Measurements from ENCODE around the gene RASGRF2.

RASGRF2 gene

DNA sequence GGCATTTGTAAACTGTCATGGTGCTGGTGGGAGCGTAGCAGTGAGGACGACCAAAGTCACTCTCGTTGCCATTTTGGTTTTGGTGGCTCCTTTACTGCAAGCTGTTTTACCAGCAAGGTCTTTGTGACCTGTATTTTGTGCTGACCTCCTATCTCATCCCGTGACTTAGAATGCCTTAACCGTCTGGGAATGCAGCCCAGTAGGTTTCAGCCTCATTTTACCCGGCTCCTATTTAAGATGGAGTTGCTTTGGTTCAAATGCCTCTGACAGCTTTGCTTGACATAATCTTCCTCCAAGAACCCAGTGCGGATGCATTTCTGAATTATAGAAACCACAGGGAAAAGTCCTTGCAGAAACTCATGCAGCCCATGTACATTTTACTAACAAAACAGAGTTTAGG lies 3.9 kb upstream of the RASGRF2 start:
- no peak for DNase-seq

DNA sequence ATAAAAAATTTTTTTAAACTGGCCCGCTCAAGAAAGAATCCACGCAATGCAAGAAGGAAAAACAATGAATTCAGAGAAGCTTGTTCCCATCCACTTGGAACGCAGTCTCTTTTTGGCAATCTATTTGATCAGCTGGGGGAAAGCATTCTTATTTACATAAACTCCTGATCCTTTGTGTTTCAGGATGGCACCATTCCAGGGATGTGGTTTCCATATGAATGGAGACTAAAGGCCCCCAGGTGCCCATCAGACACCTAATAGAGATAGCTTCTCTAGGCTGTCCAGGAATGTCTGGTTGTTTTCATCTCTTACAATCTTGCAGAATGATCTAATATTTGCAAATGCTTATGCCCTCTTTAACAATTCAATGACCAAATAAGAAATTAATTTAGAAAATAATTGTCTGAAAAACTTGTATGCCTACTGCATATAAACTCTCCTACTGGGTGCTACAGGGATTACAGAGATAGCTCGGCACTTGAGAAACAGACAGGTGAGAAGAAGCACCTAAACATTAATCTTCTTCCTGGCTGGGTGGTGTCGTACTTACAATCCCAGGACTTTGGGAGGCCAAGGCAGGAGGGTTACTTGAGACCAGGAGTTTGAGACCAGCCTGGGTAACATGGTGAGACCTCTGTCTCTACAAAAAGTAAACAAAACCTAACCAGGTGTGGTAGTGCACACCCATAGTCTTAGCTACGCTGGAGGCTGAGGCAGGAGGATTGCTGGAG lies 3.0 kb upstream of the RASGRF2 start:
- no peak for DNase-seq

DNA sequence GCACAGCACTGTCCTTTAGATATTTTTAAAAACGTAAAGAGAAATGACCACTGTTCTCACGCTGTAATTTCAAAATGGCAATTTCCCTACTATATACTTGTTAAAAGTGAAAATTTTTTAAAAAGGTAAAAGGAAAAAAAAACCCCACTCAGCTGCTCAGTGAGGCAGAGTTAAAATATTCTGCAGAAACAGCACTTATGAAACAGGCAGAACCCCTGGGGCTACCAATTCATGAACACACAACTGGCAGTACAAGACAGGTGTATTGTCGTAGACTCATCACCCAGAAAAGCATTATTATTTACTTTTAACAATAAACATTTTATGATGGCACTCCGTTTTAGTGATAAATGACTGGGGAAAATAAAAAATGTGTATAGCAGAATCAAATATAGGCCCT lies 1.5 kb upstream of the RASGRF2 start:
- DNase-seq, result no peak

DNA sequence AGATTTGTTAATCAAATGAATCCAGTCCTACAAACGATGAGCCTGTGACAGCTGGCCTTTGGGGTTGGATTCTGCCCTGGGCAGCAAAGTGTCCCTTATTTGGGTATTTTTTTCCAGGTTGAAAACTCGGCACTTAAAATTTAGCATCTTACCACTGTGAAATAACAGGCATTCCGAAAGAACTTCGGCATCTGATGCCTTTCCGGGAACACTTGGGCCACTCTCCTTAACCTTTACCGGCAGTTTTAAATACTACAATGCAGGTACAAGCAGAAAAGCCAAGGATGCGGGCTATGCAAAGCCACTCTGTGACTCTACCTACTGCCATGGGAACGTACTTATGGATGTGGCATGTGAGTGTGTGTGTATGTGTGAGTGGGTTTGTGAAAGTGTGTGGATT lies 1.0 kb upstream of the RASGRF2 start:
- no peak for DNase-seq

DNA sequence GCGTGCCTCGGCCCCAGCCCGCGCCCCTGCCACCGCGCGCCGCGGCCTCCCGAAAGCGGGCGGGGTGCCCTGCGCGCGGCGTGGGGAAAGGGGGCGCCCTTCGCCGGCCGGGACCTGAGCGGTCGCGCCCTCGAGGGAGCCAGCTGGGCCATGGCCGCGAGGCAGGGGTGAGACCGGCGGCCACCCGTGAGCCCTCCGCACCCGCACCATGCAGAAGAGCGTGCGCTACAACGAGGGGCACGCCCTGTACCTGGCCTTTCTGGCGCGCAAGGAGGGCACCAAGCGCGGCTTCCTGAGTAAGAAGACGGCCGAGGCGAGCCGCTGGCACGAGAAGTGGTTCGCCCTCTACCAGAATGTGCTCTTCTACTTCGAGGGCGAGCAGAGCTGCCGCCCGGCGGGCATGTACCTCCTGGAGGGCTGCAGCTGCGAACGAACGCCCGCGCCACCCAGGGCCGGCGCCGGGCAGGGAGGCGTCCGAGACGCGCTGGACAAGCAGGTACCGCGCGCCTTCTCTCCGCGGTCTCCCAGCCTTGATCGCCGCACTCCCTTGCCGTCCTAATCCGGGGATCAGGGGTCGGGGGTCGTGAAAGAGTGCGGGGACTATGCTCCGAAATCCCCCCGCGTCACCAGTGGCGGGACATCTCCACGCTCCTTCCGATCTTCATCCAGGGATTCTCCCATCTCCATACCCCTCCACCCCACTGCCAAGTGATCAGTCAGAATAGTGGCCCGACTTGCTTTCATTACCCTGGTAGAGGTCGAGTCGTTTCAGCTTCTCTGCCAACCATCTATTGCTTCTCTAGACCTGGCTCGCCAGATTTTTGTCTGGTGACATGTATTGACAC lies 590 bp downstream of the RASGRF2 start:
- peak; percentile 26 to 56 for DNase-seq

DNA sequence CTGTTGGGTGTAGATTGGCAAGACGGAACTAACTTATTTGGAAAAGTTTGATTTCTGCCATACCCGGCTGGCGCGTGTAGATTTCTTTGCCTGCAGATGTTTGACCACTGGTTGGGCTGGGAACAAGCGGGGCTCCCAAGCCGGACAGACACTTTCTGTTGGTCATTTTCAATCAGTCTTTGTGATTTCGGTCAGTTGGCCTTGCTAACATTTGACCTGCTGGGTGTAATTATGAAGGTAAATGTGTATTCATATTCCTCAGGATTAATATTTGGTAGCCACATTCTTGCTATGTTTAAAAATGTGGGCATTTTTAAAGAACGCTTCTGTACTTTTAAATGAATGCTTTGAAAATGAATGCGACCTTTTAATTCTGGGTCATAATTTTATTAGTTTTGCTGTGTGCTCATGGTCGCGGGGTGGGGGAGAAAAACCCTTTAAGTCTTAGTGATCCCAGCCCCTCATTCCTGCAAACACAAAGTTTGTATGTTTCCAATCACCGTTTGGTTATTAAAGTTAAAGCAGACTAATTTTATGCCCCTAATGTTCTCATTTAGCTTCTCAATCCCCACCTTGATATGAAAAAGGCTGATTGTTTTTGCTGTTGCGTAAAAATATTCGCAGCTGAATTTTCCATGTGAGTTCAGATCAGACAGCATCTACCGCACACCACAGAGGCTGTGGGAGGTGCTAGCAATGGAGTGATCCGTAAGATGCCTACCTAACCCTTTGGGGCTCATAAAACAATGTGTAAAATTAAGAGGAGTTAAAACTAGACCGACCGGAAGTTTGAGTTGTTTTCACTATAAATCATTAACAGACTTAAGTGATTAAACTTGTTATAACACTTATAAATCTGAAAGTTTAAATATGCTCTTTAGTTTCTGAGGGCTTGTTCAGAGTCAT lies 1.5 kb downstream of the RASGRF2 start:
- peak; percentile 16 to 50 for DNase-seq

DNA sequence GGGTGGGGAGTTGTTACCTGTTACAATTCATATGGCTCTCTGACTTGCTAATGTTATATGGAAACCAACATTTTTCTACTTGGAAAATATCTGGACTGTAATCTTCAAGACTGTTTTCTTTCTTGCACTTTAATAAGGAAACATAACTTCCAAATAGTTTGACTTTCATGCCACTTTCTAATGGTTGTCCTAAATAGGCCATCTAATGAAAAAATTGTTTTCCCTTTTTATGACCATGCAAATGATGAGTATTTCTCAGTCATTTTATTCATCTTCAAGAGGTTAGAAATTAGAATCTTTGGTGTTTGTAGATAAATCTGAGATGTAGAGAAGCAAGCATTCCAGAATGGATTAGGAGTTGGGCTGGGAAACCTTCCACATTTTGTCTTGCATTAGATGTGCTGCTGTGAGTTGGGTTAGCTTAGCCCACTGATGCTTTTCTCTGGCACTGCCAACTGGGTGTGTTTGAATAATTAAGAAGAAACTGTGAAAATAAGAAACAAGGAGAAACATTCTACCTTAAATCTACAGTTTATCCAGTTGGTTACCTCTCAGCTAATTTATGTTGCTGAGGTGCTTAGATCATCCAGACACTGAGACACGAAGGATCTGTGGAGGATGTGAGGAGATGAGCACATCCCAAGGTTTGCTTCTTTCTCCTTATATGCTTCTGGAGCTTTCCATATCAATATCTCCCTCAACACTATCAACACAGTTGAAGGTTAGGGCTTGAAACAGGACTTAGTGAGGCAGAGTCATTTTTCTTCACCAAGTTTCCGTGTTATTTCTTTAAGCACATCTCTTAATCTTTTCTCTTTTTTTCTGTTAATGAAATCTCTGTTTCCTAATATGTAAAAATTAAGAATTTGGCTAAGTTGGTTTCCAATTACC lies 2.7 kb downstream of the RASGRF2 start:
- DNase-seq, result no peak

DNA sequence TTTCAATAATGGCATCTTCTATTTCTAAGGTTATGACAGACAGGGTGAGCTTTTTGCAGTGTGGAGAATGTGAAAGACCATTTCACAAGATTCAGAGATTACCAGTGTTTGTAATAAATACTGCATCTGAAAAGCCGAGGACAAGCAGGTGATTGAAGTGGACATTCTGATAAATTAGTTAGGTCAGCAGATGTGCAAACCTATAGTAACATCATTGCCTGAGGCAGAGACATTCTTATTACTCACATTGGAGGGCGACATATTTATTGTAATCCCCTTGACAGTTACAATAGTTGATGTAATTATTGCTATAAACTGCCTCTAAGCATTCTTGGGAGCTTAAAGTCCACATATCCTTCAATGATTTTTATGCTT lies 3.3 kb downstream of the RASGRF2 start:
- no peak for DNase-seq

DNA sequence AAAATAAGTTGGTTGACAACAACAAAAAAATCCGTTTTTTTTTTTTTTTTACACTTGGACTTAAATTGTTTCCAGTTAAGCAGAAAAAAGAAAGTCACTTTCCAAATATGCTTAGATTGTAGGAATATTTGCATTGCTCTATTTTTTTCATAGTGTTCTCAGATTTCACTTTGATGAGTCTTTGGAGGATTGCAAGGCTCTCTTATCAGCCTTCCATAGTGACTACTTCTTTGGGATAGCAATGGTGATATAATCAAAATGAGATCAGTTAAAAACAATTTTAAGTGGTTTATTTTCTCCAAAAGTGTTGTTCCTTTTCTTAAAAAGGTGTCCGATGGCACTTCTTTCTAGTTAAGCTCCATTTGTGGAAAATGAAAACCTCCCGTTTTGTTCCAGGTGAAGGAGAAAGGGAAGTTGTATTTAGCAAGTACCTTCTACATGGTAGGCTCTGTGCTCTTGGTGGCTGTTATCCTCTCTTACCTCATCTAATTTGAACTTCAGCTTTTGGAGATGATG lies 3.9 kb downstream of the RASGRF2 start:
- no peak for DNase-seq

DNA sequence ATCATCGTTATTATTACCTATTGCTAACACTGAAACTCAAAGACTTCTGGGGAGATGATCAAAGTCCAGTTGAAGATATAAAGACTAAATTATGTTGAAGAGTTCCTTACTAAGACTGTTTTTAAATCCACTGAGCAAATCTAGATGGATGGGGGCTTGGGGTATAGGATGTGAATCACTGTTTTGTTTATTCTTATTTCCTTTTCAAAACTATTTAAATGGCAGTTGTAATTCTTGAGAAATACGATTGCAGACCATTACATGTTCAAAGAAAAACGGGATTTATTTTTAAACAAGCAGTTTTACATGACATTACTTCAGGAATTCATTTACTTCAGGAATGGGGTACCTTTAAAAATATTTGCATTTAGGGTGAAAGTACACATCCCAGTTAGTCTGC lies 4.3 kb downstream of the RASGRF2 start:
- no peak for DNase-seq

DNA sequence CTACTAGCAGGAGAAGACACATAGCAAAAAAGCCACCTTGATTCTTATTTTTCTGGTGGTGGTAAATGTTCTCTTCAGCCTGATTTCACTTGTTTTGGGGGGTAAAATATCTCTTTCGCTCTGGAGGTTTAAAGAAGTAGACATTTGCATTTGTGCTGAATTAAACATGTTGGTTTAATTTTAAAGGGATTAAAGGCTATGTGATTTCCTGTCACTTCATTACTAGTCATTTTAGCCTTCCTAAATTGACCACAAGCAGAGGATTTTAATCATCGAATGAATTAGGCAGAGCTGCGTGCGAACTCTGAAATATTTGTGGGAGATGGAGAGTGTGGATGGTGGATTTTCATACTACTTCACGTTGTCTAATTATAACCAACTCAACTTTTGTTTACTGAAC lies 4.8 kb downstream of the RASGRF2 start:
- DNase-seq, result no peak

DNA sequence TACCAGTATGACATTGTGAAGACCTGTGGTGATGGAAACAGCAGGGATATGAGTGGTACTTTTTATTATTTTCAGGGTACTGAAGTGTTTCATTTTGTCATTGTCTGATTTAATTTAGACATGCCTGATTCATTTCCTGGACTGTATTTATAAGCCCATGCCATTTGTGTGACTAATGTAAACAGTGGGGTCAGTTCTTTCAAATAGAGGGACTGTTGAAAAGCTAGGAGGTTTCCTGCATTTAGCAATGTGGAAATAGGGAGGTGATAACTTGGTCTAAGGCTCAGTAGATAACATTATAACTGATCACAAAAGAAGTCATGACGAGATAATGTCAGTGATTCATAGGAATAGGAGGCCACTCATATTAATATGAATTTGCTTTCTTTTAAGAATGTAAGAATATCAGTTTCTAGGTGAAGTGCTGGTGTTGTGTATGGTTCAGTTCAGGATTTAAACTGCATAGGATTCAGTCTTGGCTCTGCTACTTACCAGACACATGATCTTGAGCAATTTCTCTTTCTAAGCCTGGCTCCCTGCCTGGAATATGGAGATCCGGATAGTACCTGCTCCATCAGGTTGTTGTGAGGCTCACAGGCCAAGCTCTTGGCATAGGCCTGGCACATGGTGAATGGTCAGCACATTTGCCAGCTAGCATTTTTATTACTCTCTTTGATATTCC lies 7.5 kb downstream of the RASGRF2 start:
- DNase-seq, result no peak

DNA sequence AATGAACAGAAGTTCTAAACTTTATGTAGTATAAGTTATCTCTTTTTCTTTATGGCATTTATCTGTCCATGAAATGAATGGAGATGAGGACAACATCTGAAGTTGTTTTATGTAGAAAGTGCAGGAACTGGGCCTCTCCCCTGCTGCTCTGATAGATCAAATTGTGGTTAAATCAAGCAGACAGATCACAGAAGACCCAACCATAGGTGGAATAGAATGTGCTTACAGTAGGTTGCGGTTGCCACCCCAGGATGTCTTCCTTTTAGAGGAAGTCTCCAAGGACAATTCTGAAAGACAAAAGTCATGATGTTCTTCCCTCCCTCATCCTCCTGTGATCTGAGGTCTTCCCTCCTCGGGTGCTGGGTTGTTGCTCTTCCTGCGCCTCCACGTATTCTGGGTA lies 12.9 kb downstream of the RASGRF2 start:
- DNase-seq, result peak in 1 of 2 donors; percentile 20

DNA sequence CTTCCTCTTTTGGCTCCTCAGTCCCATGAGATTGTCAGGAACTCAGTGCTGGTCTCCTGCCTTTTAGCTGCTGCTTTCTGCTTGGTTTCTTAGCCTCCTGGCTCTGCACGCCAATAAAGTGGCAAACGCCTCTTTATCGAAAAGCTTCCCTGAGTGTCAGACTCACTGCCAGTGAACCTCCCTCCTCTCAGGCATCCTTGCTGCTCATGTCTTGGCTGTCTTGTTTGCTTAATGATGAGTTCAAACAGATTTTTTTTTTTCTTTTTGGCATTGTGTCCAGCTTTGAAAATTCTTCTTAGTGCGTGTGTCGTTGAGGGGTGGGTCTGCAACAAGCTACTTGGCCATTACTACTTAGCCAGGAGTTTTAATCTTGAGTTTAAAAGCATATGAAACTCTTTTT lies 14.9 kb downstream of the RASGRF2 start:
- no peak for DNase-seq

DNA sequence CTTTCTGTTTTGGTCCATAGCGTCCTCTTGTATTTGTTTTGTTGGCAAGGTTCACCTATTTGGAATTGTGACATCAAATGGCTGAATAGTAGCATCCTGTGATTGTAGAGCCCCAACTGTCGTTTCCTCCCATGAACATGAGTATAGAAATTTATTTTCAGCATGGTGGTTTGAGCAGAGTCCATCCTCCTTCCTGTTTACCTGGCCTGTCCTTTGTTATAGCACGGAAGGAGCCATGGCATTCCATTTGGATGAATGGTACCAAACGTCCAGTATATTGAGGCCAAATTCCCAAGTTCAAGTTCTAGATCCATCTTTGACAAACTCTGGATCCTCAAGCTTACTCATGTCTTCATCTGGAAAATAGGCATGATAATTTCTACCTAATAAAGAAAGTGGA lies 16.8 kb downstream of the RASGRF2 start:
- no peak for DNase-seq

DNA sequence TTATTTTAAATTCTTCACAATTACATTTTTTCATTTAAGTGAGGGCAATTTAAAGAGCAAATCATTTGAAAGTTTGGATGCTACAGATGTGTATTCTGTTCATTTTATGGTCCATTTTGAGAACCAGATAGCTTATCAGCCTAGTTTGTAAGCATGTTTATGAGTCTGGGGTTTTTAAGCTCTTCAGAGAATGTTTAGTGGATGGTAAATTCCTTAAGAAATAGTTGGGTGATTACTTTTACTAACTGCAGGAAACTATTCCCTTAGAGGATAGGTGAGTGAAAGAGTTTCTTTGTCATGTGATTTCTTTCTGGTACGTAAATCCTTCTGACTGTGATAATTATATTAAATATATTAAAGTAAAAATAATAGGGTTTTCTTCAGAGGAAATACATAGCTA lies 17.6 kb downstream of the RASGRF2 start:
- no peak for DNase-seq

DNA sequence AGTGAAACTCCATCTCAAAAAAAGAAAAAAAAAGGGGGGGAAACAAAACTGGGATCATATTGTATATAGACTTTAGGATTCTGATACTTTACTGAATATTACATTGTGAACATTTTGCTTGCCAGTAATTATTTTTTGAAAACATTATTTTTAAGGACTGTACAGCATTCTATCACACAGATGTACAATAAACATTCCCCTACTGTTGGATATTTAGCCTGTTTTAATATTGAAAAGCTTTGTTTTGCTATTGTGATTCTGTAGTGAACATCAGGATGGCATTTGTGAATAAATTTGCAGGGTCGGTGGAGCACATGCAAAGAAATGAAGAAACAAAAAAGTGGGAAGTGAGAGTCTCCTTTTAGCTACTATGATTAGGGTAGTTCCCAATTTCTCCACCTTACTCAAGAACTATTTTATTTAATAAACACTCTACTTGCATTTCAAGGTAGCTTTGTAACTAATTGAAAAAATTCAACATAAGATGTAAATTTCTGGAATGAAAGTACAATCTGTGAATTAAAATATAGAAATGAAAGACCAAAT lies 18.7 kb downstream of the RASGRF2 start:
- no peak for DNase-seq

DNA sequence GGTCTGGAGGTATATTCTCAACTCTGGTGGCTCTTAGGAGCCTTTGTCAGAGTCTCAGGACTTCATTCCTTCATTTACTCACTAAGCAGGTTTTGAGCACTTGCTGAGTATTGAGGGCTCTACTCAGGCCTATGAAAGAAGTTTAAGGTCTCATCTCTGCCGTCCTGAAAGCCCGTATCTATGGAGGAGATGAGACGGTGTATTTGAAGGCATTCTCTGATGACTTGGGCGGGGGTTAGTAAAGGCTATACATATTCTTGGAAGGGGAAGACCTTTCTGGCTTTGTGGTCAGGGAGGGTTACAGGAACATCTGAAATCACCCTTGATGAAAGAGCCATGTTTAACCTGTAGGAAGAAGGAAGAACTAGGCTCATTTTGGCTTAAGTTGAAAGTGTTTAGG lies 21.9 kb downstream of the RASGRF2 start:
- no peak for DNase-seq

DNA sequence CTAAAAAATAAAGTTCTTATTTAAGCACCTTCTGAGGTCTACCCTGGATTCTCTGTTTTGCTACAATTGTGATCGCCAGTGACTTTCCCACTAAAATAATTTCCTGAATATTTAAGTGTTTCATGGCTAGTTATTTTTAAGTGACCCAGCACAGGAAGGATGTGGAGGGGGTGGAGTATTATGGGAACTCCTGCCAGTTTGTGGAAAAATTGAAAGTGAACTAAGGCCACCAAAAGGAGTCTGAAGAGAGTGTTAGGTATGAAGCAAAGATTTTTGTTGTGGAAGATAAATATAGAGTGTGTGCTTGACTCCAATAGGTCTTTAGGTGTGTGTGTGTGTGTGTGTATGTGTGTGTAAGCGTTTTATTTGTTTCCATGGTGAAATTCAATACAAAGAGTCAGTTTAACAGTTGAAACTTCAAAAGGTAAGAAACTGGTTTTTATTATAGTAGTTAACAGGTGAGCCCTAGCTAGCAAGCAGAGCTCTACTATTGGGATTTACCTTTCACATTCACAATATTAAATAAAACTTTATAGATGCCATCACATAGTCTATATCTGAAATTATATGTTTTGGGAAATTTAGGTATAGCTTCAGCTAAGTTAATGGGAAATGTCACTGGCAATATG lies 25.6 kb downstream of the RASGRF2 start:
- DNase-seq, result no peak

DNA sequence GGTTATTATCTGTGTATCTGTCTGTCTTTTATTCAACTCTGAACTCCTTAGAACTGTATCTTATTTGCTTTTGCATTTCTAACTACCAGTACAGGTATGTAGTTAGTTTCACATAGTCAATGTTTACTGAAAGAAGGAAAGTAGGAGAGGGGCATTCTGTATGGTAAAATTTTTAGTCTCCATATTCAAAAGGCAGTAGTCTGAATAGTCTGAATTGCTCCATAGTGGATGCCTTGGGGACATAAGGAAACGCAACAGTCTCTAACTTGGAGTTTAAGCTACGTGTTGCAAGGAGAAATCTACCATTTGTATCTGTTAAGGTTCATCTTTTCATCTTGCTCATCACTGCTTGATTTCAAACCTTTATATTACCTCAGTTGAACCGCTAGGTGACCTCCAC lies 26.2 kb downstream of the RASGRF2 start:
- no peak for DNase-seq

All from CD4-positive, alpha-beta T cell treated with Interleukin-1 beta for 1 hour (primary cell).